ENCODE measurements around the gene ANXA4. TPM values are rescaled to one million over a fixed set of nuclear protein-coding genes. Genes with fewer than 3 reads are reported as not detected.
"Not testable (repeated sequence)": the region's sequence is repeated elsewhere in the genome, so short reads cannot be mapped to it uniquely, and the experiment has no call there.

ANXA4 gene
- polyA plus RNA-seq, 4 donors = 234 to 296 (median 249) TPM

DNA sequence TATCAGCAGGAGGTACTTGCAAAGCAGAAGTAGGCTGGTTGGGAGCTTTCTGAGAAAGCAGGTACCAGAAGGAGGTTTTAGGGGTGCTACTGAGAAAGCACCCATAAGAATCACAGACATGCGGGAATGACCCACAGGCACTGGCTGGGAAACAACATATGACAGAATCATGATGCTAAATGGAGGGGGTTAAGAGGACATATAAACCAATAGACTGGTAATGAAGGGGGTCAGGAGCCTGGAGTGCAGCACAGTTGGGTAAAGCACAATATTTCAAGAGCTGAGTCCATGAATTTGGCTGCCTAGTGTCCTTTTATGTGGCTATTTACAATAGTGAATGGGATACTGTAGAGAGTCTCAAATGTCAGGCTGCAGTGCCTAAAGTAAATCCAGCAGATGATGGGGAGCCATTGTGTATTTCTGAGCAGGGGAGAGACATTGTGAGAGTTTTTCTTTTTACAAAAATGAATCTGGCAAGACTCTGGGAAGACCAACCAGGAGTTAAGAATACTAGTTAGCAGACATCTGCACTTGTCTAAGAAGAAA, 59.9 kb downstream of the ANXA4 start:
- DNase-seq (ENCODE audit: low read depth in 4 of 4, low spot score in 2 of 4) = no peak

DNA sequence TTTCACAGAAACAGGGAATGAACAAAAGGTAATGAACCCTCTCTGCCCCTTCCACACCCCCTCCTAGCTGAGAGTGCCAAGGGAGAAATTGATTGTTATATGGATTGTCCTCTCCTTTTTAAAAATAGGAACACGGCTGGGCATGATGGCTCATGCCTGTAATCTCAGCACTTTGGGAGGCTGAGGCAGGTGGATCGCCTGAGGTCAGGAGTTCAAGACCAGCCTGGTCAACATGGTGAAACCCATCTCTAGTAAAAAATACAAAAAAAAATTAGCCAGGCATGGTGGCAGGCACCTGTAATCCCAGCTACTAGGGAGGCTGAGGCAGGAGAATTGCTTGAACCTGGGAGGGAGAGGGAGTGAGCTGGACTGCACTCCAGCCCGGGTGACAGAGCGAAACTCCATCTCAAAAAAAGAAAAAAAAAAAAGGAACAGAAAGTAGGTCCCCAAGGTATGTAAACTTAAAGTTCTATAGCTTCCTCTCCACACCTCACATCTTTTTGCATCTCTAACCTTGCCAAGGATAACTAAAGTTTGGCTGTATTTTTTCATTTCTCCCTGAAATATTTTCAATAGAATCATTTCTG, 60.9 kb downstream of the ANXA4 start:
- DNase-seq (ENCODE audit: low read depth in 4 of 4, low spot score in 2 of 4) = not testable (repeated sequence)

DNA sequence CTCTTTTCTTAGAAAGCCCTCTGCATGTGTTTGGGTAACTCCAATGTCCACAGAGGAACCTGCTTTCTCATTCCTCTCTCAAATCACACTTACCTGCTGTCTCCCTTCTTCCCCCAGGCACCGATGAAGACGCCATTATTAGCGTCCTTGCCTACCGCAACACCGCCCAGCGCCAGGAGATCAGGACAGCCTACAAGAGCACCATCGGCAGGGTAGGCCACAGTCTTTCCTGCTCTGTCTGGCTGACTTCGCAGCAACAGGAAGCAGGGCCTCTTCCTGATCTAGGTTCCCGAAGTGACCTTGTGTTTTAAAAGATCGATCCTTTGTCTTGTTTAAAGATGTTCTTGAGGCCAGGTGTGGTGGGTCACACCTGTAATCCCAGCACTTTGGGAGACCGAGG, 62.5 kb downstream of the ANXA4 start:
- DNase-seq (ENCODE audit: low read depth in 4 of 4, low spot score in 2 of 4) = no peak

DNA sequence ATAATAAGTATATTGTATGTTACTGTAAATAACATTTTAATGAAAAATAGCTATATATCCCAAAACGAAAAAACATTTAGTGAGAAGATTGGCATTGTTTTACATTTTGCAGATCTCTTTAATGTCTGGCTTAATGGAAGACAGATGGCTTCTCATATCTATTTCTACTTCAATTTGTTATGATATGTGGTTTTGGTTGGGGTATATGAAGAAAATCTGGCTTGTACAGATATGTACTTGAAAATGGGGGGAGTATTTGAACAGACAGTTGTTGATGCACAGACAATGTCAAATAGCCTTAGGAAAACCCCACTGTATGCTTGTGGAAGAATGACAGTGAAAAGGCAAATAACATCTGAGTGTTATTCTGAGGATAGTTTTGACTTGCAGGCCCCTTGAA, 64.0 kb downstream of the ANXA4 start:
- no peak for DNase-seq (ENCODE audit: low read depth in 4 of 4, low spot score in 2 of 4)

DNA sequence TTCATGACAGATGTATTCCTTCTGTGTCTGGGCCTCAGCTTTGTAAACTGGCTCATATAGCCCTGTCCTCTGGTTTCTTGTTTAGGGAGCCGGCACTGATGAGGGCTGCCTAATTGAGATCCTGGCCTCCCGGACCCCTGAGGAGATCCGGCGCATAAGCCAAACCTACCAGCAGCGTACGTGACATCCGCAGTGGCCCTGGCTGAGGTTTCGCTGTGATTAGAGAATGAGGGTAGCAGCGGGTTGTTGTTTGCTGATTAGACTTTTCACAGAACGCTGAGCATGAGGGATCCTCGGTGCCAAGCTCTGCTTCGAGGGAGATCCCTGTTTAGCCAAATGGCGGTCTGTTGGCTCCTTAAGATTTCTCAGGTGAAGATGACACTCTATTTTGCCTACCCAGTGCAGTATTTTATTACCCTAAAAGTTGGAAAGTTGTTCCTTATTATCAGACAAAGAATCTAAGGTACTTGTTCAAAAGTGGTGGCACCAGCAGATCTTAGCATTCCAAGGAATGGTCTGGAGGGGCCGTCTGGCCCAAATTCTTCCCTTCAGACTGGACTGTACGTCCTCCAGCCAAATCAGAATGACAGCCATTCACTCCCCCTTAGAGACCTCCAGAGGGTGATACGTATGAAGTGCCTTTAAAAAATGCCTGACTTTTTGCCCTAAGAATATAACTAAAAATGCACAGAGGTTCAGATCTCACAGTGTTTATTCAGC, 66.0 kb downstream of the ANXA4 start:
- DNase-seq (ENCODE audit: low read depth in 4 of 4, low spot score in 2 of 4) = no peak

DNA sequence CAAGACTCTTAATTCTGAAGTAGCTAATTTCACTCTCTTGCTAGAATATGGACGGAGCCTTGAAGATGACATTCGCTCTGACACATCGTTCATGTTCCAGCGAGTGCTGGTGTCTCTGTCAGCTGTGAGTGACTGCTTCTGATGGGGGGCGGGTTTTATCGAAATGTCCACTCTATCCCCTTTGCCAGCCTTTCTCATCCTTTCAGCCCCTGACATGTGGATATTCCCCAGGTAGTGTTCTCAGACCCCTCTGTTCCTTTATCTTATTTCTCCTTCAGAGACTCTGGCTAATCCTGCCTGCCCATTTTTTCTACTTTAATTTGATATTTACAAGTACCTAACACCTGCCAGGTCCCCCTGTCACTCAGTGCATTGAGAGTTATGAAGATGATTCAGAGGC, 68.6 kb downstream of the ANXA4 start:
- no peak for DNase-seq (ENCODE audit: low read depth in 4 of 4, low spot score in 2 of 4)

DNA sequence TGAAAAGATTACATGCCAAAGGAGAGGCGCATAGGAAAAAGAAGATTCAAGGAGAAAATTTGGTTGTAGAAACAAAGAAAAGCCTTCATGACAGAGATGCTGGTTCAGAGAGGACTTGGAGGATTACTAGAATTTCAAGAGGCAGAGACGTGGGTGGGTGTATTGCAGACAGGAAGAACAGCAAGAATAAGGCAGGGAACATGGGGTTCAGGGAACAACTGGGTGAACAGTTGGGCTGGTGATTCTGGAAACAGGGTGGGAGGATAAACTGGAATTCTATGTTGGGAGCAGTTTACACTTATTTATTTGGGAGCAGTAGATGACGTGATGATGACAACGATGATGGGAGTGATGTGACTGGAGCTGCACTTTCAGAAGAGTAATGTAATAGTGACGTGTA, 69.1 kb downstream of the ANXA4 start:
- no peak for DNase-seq (ENCODE audit: low read depth in 4 of 4, low spot score in 2 of 4)

DNA sequence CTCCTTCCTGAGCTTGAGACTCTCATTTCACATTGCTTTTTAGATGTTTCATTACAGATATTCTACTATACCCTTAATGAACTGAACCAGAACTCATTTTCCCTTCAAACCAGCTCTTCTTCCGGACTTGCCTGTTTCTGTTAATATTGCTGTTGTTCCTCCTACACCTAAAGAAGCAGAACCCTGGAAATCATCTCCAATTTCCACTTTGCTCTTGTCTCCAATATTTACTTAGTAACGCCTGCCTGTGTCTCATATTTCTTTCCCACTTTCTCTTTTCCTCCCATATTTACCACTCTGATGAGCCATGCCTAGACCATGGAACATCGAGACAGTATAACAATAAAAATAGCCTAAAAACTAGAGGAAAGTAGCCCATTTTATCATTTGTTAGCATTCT, 69.7 kb downstream of the ANXA4 start:
- no peak for DNase-seq (ENCODE audit: low read depth in 4 of 4, low spot score in 2 of 4)

DNA sequence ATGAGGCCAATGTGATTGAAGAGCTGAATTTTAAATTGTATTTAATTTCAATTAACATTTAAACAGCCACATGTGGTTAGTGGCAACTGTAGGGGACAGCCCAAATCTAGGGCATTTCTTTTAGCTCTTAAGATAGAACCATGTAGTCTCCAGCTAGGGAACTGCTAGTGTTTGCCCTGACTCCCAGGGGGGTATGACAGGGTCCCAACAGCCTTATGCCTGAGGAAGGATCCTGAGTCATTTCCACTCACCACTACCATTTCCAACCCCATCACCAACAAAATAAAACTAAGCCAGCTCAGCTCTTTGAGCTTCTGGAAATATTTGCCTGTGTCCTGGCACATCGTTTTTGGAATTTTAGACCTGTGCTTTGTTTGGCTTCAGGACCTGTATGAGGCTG, 73.8 kb downstream of the ANXA4 start:
- DNase-seq (ENCODE audit: low read depth in 4 of 4, low spot score in 2 of 4) = no peak

DNA sequence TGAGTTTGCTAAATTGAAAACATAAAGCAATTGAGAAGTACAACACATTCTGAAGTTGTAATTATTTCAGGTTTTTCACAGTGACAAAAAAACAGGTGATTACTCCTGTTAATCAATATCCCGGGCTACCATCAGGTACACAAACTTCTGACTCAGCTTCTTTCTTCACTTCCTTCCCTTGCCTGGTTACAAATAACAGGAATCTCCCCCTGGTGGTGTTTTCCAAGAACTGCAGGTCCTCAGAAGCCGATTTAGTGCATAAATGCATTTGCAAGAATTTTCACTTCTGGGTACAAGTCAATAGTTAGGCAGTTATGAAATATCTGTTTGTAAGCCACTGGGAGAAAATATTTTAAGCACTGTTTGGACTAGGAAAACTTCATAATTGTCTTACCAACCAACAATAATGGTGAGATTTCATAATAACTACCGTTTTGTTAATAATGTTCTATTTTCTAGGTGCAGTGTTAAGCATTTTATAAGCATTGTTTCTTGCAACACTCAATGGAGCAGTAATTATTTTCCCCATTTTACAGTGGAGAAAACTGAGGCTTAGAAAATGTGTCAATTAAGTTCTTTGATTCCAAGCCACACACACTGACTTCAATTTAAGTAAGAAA, 75.1 kb downstream of the ANXA4 start:
- DNase-seq (ENCODE audit: low read depth in 4 of 4, low spot score in 2 of 4) = peak in 1 of 4 donors; percentile 59

DNA sequence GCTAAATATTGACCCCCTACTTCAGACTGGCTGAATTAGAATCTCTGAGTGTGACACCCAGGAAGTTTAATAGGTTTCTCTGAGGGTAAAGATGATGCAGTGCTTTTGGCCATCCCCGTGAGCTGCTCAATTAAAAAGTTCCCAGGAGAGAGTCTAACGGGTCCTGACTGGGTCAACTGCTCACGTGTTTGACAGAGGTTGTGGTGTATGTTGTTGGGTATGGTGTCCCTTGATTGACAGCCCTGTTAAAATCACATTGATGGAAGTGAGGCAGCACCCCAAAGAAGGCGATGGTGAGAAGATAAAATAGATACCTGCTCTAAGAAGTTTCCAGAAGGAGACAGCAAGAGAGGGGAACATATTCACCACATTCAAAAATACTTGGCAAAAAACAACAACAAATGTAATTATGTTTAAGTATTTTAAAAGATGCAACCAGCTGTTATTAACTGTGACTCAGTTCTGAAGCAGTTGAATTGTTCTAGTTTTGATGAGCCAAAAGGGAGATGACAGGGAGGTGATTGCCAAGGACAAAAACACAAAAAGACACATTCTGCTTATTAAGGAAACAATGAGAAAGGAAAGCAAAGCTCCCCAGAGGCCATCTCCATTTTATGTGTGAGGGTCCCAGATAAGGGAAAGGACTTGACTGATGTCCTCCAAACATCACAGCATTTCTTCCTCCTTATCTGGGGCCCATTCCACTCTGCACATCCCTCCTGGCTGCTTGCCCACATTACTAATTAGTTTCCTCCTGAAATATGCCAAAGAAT, 76.0 kb downstream of the ANXA4 start:
- DNase-seq (ENCODE audit: low read depth in 4 of 4, low spot score in 2 of 4) = no peak

DNA sequence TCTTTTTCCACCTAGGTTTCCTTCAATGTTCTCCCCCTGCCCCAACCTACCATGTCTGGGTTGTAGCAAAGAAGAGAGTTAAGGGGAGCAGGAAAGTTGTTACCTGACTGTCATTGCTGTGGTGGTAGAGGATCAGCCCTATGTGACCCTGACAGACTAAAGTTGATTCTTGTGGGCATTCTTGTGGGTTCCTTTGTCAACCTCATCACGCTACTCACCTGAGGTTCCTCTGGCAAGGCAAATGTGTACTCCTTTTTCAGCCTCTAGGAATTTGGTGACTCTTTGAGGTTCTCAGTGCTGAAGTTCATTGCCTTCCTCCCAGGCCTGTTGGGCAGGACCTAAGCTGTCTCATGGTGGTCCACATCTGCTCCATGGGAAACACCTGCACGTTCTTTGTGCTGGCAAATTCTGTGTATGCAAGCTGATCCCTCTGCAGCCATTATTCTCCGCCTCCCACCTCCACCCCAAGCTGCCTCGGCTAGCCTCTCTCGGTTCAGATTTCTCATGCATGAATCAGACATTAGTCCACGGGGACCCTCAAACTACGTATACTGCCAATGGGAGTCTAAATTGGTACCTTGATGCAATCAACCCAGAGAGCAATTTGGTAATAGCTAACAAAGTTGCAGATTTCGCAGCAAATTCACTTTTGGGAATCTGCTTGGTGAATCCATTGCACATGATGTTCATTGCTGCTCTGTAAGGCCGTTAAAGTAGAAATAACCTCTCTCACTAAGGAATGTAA, 86.0 kb downstream of the ANXA4 start:
- no peak for DNase-seq (ENCODE audit: low read depth in 4 of 4, low spot score in 2 of 4)

DNA sequence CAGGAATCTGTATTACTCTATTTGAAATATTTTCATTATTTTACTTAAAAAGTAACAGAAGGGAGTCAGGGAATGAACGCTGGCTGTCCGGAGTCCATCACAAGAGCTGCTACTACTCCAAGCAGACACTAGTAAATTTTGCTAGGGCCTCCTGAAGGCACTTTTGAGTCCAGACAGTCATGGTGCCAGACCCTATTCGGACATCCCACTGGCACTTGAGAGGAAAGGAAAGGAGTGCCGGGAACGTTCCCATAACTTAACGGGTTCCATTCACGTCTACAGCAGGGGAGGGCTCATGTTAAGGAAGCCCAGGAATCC, 87.0 kb downstream of the ANXA4 start:
- DNase-seq (ENCODE audit: low read depth in 4 of 4, low spot score in 2 of 4) = no peak

DNA sequence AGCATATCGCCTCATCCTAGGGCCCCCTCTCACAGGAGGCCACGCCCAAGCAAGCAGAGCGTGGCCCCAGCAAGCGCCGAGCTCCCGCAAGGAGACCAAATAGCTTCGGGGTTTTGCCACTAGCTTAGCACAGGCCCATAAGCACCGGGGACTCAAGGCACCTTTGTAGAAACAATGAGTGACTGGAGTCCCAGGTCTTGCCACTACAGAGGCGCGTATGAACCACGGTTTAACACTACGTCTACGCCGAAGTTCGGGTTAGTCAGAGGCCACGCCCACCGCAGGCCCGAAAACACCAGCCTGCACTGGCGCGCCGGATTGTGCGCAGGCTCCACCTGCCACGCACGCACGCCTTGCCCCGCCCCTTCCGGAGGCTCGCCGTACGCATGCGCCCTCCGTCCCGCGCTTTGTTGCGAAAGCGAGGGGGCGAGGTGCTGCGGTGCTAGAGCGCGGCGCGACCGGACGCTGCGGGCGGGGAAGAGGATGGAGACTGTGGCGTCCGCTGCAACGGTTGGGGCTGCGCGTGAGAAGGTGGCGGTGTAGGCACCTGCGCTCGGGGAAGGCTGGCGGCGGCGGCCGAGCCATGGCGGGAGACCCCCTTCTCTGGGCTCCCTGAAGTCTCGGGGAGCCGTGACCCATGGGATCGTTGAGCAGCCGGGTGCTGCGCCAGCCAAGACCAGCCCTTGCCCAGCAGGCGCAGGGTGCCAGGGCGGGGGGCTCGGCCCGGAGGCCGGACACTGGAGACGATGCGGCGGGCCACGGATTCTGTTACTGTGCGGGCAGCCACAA, 87.5 kb downstream of the ANXA4 start, which contains the start of gene GMCL1:
Gene GMCL1, plus strand, starts transcription at position 405 of the 789 bp plus-strand sequence. Its CDS starts 233 bp downstream, at position 638.
- DNase-seq (ENCODE audit: low read depth in 4 of 4, low spot score in 2 of 4) = peak; percentile 90 to 97 (median 96)

DNA sequence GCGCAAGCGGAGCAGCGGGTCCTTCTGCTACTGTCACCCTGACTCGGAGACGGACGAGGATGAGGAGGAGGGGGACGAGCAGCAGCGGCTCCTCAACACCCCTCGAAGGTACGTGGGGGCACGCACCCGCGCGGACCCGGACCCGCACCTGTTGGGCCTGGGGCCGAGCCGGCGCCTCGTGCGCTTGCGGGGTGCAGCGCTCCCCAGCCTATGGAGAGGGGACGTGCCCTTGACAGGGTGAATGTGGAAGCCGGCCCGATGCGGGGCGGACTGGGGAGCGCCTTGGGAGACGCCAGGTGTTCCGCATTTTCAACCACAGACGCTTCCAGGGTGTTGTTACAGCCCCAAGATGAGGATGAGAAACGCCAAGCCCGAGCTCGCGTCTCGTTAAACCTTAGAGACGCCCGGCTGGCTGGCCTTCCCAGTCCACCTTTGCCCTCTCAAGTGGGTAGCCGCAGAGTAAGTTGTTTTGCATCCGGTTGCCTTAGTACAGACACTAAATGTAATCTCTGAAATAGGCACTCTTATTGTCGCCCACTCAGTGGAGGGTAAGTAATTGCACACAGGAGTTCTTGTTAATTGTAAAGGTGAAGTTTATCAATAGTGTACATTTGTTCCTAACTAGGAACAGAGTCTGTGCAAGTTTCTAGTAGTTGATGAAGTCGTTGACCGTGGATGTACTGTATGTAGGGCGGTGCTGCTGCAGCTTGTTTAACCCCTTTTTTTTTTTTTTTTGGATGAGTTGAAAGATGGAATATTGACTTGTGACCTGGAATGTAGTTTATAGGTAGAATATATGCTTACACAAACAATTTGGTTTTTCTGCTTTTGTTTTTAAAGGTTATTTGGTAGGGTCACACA, 88.3 kb downstream of the ANXA4 start:
- no peak for DNase-seq (ENCODE audit: low read depth in 4 of 4, low spot score in 2 of 4)

DNA sequence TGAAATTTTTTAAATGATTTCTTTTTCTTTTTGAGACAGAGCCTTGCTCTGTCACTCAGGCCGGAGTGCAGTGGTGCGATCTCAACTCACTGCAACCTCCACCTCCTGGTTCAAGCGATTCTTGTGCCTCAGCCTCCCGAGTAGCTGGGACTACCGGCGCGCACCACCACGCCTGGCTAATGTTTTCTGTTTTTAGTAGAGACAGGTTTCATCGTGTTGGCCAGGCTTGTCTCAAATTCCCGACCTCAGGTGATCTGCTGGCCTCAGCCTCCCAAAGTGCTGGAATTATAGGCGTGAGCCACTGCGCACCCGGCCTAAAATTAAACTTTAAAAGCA, 88.9 kb downstream of the ANXA4 start:
- DNase-seq (ENCODE audit: low read depth in 4 of 4, low spot score in 2 of 4) = not testable (repeated sequence)

DNA sequence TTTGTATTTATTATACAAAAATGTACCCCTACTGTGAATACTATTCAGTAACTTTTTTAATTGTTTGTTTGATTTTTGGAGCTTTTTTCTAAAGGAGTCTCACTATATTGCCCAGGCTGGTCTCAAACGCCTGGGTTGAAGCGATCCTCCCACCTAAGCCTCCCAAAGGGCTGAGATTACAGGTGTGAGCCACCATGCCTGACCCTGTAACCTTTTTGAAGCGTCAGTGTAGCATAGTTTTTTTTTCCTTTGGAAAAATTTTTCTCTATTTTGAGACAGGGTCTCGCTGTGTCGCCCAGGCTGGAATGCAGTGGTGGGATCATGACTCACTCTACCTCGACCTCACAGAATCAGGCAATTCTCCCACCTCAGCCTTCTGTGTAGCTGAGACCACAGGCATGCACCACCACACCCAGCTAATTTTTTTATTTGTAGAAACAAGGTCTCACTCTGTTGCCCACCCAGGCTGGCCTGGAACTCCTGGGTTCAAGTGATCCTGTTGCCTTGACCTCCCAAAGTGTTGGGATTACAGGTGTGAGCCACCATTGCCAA, 89.5 kb downstream of the ANXA4 start:
- DNase-seq (ENCODE audit: low read depth in 4 of 4, low spot score in 2 of 4) = no peak

DNA sequence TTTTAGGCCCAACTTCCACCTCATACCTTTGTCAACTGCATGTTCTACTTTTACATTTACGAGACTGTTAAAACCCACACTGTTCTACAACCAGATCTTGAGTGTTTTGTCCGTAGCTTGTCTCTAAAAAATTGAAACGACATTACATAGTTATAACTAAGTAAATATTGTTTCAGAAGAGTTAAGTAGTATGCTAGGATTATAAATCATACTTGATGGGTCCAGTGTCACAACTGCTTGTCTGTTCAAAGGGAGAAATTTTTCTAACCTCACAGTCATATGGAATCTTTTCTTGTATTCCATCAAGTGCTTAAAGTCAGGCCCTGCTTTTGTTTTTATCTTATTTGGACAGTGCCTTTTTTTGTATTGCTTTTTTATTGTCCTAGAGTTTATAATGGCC, 91.8 kb downstream of the ANXA4 start:
- no peak for DNase-seq (ENCODE audit: low read depth in 4 of 4, low spot score in 2 of 4)

DNA sequence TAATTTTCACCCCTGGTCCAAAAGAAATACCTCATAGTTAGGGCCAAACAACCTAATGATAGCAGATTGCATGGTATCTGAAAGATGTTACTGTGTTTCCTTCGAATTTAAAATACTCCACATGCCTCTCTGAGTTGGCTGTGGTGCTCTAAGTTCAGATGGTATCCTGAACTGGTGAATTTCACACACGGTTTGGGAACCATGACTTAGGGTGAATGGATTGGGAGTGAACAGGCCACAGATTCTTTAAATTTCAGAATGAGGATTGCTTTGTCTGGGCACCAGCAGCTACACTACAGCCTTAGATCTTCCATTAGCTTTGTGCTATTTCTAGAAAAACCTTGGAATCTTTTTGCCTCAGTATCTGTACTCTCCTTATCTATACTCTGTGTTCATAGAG, 93.7 kb downstream of the ANXA4 start:
- no peak for DNase-seq (ENCODE audit: low read depth in 4 of 4, low spot score in 2 of 4)
